HG02763 (cell line): Measurements from ENCODE around the gene OTUD7B.
A peak's percentile ranks its signal among the peaks of the same experiment; 100 is the strongest.
"Not testable (repeated sequence)": the region's sequence is repeated elsewhere in the genome, so short reads cannot be mapped to it uniquely, and the experiment has no call there.

Experiments used
- ATAC-seq: cut with Tn5 transposase; IDR thresholded peaks from one replicate; pipeline ENCODE4 v1.9.1; 2021; ENCODE audit warnings: mild to moderate bottlenecking, moderate library complexity; ENCODE audit not compliant: unreplicated experiment

The OTUD7B gene

GRCh38 chr1:150010393-150011115 lies at the start of gene OTUD7B:
TSS of gene OTUD7B (minus strand) at chr1:150010726. CDS start at chr1:149977510, 33,216 bp downstream.
- peak; percentile 84 for ATAC-seq

- ATAC-seq: no peak
These were observed 49.7 kb upstream of the OTUD7B start for GRCh38 chr1:150060260-150060659.

GRCh38 chr1:150056407-150056806 lies 45.9 kb upstream of the OTUD7B start:
- ATAC-seq: no peak

DNA sequence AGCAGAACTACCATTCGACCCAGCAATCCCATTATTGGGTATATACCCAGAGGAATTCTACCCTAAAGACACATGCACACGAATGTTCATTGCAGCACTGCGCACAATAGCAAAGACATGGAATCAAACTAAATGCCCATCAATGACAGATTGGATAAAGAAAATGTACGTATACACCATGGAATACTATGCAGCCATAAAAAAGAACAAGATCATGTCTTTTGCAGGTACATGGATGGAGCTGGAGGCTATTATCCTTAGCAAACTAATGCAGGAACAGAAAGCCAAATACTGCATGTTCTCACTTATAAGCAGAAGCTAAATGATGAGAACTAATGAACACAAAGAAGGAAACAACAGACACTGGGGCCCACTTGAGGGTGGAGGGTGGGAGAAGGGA lies 45.0 kb upstream of the OTUD7B start:
- not testable (repeated sequence) for ATAC-seq

DNA sequence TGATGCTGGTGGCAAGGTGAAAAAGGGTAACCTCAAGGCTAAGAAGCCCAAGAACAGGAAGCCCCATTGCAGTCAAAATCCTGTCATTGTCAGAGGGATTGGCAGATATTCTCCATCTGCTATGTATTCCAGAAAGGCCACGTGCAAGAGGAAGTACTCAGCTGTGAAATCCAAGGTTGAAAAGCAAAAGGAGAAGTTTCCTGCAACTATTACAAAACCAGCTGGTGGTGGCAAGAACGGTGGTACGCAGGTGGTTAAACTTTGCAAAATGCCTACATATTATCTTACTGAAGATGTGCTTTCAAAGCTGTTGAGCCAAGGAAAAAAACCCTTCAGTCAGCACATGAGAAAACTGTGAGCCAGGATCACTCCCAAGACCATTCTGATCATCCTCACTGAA lies 43.4 kb upstream of the OTUD7B start:
- no peak for ATAC-seq

DNA sequence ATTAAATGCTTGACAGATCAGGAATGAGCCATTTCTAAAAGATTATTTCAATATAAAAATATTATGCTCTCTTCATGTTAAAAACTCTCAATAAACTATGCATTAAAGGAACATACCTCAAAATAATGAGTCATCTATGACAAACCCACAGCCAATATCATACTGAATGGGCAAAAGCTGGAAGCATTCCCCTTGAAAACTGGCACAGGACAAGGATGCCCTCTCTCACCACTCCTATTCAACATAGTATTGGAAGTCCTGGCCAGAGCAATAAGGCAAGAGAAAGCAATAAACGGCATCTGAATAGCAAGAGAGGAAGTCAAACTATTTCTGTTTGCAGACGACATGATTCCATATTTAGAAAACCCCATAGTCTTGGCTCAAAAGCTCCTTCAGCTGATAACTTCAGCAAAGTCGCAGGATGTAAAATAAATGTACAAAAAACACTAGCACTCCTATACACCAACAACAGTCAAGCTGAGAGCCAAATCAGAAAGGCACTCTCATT lies 41.4 kb upstream of the OTUD7B start:
- not testable (repeated sequence) for ATAC-seq

DNA sequence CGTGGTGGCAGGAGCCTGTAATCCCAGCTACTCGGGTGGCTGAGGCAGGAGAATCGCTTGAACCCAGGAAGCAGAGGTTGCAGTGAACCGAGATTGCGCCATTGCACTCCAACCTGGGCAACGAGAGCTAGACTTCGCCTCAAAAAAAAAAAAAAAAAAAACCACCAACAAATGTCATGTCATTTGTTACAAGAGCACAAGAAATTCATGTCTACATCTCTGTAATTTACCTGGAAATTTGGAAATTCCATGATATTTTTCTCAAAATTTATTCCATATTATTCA lies 40.5 kb upstream of the OTUD7B start:
- no peak for ATAC-seq

DNA sequence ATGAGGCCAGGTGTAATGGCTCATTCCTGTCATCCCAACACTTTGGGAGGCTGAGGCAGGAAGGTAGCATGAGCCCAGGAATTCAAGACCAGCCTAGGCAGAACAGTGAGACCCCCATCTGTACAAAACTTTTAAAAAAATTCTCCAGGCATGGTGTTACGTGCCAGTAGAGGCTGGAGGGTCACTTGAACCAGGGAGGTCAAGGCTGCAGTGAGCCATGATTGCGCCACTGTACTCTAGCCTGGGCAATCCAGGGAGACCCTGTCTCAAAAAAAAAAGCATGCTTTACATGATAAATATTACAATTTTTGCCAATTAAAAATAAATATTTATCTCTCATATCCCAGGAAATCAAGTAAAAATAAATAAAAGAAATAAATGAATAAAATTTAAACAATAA lies 39.4 kb upstream of the OTUD7B start:
- ATAC-seq: no peak

GRCh38 chr1:150034336-150034735 lies 23.8 kb upstream of the OTUD7B start:
- no peak for ATAC-seq

DNA sequence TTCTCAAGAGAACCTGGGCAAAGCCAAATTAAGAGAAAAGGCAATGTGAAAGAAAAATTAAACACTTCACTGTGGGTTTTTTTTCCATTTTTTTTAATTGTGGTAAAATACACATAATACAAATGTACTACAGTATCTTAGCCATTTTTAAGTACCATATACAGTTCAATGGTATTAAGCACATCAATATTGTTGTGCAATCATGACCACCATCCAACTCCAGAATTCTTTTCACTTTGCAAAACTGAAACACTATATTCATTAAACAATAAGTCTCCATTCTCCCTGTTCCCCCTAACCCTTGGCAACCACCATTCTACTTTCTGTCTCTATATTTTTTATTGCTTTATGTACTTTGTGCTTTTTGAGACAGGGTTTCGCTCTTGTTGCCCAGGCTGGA lies 17.8 kb upstream of the OTUD7B start:
- ATAC-seq: no peak

DNA sequence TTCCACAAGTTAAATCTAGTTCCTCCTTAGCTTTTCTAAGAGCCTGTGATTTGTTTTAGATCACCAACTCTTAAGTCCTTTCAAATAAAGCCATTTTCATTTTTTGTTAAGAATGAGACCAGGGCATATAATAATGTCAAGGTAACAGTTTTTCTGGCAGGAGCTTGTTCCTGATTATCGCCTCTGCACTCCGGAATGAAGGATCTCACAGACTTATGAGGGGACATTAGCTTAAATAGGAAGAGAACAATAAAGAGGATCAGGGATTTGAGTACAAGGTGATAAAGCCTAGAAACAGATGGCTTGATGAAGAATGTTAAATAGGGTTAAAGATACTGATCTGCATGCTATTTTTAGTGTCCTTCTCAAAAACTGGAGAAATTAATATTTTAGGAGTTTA lies 13.6 kb upstream of the OTUD7B start:
- ATAC-seq: no peak

GRCh38 chr1:150022357-150022756 lies 11.8 kb upstream of the OTUD7B start:
- ATAC-seq: no peak

GRCh38 chr1:150021191-150021694 lies 10.7 kb upstream of the OTUD7B start:
- ATAC-seq: no peak

DNA sequence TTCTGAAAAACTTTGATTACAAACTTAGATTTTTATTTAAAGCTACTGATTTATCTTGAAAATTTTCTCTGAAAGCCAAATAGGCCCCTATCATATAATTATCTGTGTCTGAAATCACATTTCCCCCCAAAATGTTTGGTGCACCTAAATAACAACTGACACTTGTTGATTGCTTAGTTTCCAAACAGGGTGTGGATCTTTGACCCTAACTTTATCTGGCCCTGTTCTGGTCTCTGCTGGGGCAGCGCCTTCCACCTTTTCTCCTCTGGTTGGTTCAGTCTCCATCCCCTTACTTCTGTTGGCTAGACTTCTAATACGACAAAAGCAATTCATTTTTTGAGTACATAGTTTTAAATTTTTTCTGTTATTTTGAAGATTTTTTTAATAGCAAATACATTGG lies 10.2 kb upstream of the OTUD7B start:
- ATAC-seq: no peak

- ATAC-seq: no peak
These were observed 7.6 kb upstream of the OTUD7B start for GRCh38 chr1:150018165-150018564.

- no peak for ATAC-seq
These were observed 6.8 kb upstream of the OTUD7B start for GRCh38 chr1:150017206-150017750.

DNA sequence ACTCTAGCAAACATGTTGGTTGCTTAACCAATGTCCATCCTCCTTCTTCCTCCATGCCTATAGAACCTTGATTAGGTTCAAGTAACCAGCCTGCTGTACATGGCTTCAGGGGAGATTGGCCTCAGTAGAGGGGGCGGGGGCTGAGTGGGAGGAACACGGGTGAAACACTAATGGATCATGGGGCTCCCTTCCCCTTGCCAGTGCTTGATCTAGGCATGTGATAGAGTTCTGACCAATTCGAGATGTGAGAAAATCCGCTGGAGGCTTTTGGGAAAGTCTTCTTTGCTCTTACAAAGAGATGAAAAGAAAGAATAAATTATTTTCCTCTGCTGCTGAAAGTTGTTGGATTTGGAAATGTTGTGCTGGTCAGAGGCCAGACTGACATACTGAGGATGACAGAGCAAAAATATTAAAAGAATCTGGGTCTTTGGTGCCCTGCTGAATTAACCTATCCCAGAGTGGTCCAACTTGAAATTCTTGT lies 5.2 kb upstream of the OTUD7B start:
- no peak for ATAC-seq

DNA sequence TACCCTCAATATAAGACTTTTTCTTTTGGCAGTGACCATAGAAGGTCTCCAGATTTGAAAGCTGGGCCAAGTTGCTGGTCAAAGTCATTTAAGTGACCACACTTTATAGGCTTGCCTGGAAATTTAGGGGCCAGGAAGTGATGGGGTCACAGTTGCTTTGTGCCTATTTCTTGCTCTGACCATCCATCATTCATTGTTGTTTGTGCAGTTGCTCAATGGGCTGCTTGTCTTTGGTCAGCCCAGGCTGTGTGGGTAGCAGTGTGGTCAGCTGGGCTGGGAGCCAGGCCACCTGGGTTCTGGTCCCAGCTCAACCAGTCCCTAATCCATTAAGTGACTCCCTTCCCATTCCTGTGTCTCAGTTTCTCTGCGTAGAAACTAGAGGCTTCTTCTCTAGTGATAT lies 2.1 kb upstream of the OTUD7B start:
- ATAC-seq: no peak

DNA sequence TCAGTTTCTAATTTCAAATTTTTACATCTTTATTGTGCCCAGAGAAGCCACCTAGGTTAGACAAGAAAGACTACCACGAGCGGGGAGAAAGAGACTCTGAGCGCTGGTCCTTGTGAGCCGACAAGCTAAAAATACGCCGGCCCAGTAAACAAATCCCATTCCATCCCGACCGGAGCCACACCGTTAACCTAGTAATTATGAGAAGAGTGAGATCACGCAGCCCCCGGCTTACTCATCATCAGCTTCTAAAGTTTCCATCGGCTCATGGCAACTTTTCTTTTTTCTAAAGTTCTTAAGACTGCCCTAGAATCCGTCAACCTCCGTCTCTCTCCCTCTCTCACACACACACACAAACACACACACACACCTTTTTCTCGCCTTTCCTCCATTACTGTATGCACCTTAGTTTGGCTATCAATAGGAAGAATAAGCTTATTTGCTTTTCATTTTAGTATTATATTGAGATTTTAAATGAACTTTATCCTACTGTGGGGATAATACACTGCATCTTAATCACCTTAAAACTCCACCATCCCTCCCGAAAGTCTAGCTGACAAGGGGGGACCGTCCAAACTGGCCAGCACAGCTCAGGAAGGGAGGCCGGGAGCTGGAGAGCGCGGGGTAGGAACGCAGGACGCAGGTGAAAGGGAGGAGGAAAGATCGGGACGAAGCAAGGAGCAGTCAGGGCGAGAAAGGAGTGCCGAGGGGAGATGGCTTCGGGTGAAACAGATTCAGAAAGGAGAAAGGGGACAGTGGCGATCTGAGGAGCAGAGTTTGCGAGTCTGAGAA lies 728 bp downstream of the OTUD7B start:
- ATAC-seq: peak; percentile 7

GRCh38 chr1:150008699-150009098 lies 1.8 kb downstream of the OTUD7B start:
- ATAC-seq: no peak

GRCh38 chr1:150006881-150007421 lies 3.6 kb downstream of the OTUD7B start:
- no peak for ATAC-seq
